ENCODE results near the gene PRKD1.

The PRKD1 gene

DNA sequence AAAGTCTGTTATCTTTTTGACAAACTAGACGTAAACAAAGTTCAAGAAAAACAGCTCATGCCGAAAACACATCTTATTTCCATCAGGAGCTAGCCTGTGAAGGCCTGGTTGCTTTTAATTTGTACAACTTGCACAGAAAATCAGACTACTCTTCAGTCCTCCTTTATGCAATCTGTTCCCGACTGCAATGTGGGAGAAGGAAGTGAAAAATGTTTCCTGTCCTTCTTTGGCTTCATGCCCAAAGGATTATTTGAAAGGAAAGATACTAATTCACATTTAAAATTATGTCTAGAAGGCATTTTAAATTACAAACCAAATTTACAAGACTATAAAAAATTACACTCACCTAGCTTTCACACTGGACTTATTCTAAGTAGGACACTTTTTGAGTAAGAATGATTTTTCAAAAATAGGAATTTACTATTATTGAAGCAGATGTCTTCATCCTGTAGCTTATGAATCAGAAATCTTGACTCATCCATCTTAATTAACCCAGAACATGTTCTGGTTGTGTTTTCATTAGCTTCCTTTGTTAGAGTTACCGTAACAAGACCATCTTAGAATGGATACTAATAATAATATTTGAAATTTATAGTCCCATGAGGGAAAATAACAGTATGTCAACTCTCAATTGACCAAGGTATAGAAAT, 272.6 kb downstream of the PRKD1 start:
- DNase-seq = no peak

DNA sequence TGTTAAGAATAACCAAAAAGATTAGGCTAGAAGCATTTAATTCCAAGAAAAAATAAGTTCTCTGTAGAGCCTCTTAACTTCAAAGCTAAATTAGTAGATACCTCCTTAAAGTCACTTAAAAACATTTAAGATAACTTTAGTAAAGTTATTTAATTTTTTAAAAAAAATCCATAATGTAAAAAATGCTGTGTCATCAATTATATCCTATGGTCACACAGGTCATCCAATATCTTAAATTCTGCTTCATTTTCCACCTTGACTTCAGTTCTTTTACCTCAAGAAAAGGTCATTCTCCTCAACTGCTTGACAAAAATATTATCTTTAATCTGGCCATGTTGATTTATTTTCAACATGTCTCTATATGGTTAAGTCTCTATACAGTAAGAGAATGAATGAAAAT, 274.3 kb downstream of the PRKD1 start:
- DNase-seq = no peak

DNA sequence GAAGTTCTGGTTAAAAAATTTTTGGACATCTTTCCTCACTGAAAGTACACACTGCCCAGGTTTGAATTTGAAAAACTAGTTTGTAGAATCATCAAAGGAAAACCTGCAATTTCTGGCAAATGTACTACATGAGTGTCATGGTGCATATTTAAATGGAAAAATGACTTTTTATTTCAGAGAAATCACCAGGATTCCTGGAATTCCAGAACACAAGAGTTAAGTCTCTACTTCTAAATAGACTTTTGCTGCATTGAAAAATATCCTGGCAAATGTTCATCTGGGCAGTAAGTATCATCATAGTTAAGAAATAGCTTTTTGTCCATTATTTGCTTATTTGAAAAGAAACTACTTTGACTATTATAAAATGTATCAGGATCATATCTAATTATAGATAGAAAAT, 275.1 kb downstream of the PRKD1 start:
- no peak for DNase-seq

DNA sequence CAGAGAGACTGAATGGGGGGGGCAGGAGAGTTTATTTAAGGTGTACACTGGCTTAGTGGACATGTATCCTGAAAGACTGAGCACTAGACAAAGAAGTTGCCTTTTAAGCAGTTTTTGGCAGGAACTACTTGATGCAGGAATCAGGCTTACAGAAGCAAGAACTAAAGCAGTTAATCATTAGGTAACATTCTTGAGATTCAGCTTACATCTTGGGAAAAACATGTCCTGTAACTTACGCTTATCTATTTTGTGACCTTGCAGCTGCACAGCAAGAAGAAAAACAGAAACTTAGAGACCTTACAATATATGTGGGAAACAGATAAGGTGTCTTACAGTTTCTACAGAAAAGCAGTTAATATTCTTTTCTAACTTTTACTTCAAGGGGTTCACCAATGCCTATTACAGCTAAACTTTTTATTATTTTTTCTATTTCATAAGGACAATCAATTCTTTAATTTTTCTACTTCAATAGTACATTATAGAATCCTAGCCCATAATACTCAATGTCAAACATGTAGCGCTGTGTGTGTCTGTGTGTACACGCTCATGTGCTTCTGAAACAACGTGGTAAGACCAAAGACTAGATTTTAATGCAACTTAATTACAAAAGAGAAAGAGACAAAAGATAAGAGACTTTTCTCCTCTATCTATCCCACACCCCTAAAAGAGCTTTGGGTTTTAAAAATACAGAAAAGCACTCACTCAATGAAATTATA, 276.9 kb downstream of the PRKD1 start:
- DNase-seq = no peak

DNA sequence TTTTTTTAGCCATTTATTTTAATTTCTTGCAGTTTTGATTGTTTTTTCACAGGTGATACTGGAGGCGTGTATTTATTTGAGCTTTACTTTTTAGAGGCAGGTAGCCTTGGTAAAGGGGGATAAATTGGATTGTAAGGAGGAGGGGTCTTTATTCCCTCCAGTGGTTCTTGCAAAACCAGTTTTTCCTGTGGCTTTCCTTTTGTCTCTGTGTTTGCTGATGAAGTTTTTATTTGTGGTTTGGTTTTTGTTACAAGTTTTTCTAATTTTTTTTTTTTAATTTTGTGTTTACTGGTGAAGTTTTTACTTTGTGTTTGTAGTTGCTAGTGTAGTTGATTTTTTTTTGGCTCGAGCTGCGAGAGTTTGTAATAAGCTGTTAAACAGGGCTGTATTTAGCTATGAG, 278.5 kb downstream of the PRKD1 start:
- DNase-seq = no peak

DNA sequence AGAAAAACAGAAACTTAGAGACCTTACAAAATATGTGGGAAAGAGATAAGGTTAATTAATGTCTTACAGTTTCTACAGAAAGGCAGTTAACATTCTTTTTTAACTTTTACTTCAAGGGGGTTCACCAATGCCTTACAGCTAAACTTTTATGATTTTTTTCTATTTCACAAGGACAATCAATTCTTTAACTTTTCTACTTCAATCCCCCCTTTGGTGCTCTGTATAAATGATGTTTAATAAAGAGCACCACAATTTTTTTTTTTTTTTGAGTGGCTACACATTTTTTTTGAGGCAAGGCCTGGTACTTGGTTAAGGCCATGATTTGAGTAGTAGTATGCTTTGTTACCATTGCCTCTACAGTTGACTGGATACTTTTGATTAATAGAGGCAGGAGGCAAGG, 279.6 kb downstream of the PRKD1 start:
- DNase-seq = no peak

DNA sequence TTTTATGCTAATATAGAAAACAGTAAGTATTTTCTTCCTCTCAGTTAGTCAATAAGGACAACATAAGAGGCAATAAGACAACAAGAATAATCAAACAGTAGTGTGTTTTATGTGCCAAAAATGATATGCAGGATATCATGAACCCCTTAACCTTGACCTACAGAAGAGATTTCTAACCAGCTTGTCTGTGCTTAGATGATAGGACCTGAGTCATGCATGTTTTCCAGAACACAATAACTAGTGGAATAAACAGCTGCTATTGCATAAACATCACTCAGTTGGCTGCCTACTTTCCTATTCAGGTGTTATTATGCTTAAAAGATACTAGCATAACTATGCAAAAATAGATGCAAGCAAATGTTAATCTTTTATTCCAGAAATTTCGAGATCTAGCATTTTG, 282.5 kb downstream of the PRKD1 start:
- no peak for DNase-seq

DNA sequence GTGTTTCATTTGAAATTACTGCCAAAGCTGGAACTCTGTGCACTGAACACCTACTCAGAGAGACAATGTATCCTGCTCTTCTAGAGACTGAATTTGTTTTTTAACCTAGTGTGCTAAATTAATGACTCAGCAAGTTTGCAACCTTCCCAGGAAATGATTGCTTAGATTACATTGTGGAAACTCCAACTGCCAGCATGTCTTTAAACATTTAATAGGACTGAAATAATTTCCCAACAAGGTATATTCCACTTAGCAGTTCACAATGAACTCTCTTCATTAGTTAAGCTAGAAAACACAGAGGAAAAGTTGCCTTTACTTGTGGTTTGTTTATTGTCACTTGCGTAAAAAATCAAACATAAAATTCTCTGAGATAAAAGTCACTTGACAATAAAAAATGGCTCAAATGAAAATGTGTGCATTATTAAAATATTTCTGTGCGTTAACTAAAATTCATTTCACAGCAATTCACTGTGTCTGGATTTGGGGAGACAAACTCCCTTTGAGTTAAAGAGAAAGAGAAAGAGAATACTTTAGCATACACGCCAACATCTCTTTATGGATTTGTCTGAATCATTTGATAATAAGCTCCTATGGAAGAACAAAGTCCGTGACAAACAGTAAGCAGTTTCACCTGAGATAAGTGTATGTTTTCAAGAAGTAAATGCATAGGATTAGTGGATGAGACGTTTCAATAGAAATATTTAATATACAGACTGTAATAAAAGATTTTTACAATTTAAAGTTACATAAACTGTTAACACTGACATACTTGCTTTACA, 284.0 kb downstream of the PRKD1 start:
- DNase-seq = no peak

DNA sequence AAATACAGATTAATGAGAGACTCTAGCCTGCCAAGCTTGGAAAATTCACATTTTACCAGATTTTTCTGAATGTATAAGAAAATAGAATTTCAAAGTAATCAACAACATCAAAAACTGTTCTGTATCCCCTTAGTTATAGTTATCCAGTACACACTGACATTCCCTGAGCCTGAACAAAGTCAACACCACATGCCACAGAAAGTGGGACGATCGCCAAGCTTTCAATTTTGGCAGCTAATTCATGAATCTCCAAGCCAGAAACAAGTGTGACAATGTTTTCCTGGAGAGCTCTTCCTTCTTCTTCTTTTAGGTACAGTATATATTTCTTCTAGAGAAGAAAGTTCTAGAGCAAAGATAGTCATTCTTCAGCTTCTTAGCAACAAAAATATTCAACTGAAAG, 290.2 kb downstream of the PRKD1 start:
- peak; percentile 18 for DNase-seq

DNA sequence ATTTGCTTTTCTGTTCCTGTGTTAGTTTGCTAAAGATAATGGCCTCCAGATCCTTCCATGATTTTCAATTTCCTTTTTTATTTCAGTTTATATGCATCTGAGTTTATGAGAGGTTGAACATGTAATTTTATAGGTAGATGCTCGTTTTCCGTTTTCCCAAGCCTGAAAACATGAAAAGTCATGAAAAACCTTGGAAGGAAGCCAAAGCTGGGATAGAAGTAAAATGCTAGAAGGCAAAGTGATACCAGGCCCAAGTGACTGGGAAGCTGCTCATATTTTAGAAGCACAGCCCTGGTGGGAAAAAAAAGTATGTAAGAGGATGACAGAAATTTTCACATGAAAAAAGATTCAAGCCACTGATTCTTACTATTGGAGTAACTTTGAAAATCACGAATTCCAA, 290.8 kb downstream of the PRKD1 start:
- no peak for DNase-seq

DNA sequence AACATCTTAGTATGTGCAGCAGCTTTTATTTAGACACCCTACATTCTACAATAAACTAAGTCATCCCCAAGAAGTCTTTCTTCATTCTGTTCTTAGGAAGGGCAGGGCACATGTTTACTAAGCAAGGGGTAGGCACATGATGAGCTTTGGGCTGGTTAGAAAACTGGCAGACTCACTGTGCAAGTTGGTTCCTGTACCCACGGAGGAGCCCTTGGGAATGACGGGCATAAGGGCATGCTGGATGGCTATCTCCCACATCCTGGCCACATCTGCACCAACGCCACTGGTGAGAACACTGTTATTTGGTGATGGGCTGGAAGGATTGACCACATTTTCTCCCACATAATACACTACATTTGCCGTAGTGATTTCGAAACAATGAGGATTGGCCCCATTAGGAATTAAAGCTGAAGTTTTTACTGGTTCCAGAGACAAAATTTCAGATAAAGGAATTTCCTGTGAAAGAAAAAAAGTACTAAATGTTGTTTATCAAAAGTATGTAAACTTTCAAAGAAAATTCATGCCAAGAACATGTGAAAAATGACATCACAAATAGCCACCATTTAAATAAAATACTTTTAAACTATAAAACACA, 297.0 kb downstream of the PRKD1 start:
- DNase-seq = no peak

DNA sequence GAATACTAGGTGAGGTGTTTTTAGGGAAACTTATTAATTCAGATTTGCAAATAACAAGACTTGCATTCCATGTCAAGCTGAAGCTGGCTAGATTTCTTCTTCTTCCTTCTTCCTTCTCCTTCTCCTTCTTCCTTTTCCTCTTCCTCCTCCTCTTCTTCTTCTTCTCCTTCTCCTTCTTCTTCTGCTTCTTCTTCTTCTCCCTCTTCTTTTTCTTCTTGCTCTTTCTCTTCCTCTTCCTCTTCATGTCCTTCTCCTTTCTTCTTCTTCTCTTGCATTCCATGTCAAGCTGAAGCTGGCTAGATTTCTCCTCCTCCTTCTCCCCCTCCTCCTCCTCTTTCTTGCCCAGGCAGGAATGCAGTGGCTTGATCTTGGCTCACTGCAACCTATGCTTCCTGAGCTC, 297.8 kb downstream of the PRKD1 start:
- no peak for DNase-seq

DNA sequence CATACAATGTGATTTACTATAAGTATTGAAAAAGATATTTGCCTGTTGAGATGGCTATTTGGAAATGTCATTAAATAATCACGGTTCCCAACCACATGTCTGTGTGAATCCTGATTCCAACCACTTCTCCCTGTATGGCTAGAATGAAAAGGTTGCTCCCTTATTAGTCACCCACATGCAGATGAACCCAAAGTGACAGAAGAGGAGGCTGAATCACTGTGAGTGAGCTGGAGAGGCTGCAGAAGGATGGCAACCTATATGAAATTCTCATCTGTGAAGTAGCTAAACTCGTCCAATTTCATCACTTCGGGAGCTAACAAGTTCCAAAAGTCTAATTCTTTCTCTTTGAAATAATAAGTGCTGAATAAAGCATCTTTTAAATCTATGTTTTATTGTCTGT, 300.5 kb downstream of the PRKD1 start:
- DNase-seq = no peak

DNA sequence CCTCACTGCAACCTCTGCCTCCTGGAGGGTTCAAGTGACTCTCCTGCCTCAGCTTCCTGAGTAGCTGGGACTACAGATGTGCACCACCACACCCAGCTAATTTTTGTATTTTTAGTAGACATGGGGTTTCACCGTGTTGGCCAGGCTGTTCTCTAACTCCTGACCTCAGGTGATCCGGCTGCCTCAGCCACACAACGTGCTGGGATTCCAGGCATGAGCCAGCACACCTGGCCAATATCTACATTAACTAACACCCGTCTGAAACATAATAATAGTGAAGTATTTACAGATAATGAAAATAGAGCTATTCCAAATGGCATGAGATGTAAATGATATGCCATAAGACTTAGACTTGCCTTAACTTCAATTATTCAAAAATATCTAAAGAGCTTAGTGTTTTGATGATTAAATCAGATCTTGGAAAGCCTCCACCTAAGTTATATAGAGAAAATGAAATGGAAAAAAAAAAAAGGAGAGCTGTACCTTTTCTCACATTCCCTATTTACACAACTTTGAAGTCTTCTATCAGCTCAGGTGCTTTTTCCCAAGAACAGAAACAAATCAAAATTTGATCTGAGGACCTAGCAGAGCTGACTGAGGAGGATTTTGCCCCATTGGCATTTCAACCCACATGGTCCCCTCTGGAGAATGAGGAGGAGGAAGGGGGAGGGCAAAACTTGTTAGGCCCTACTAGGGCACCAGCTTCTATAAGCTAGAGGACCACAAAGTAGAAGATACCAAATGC, 309.2 kb downstream of the PRKD1 start:
- no peak for DNase-seq

DNA sequence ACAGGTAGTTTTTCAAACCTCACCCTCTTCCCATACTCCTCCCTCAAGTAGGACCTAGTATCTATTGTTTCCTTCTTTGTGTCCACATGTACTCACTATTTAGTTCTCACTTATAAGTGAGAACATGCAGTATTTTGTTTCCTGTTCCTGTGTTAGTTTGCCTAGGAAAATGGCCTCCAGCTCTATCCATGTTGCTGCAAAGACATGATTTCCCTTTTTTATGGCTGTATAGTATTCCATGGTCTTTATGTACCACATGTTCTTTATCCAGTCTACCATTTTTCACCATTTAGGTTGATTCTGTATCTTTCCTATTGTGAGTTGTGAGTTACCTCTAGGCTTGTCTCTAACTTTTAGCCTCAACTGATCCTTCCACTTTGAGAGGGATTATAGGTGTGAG, 310.7 kb downstream of the PRKD1 start:
- no peak for DNase-seq

DNA sequence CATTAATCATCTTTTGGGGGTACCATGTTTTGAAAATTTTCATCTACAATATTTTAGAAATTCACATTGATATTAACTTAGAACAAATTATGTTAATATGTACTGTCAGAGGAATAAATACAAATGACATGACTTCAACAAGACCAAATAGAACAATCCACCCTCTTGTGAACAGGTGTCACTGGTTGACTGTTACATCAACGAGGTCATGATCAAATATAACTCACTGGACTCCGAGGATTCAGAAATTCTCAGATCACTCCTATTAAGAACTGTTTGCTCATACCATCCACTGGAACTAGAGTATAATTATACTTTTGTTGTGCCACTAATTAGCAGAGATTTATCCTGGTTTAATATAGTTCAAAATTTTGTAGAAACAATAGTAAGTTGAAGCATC, 318.8 kb downstream of the PRKD1 start:
- no peak for DNase-seq

DNA sequence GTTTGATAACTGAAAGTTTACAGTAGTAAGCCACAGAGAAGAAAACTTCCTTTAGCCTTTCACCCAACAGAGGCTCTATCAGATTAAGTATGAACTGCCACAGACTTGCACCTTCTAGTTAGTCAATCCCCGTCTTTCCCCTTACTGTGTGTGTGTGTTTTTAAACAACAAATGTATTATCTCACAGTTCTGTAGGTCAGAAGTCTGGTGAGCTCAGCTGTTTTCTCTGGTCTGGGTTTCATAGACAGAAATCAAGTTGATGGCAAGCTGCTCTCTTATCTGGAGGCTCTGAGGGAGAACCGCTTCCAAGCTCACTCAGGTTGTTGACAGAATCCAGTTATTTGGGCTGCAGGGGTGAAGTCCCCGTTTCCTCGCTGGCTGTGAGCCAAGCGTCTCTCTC, 320.5 kb downstream of the PRKD1 start:
- no peak for DNase-seq

DNA sequence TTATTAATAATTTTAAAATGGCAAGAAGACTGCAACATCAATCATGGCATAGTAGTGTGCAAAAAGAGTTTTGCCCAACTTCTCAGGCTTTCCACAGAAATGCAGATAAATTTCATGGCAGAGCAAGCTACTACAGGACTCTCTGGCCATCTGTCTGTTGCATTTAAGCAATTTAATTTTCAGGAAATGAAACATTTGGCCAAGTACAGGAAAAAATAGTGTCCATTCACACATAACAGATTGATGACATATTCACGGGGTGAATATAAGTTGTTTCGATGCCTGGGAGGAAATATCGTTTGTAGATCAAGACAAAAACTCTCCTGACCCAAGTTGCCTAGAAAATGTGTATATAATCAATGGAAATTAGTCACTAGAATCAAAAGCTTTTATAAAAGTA, 324.0 kb downstream of the PRKD1 start:
- DNase-seq = no peak

DNA sequence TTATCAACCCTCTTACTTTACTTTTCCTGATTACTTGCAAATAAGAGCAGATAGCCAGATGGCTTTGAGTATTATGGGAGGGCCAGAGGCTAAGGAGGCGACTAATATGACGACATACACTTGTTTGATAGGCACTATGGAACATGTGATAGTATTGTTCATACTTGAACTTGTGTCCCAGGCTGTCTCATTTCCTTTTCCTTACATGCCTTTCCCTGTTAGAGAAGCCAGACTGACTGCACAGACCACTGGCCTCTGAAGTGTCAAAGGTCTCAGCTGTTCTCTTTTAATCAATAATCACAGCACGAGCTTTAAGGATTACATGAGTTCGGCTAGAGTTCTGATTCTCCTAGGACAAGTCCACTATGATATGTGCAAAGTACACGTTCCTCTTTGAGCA, 326.0 kb downstream of the PRKD1 start:
- no peak for DNase-seq

DNA sequence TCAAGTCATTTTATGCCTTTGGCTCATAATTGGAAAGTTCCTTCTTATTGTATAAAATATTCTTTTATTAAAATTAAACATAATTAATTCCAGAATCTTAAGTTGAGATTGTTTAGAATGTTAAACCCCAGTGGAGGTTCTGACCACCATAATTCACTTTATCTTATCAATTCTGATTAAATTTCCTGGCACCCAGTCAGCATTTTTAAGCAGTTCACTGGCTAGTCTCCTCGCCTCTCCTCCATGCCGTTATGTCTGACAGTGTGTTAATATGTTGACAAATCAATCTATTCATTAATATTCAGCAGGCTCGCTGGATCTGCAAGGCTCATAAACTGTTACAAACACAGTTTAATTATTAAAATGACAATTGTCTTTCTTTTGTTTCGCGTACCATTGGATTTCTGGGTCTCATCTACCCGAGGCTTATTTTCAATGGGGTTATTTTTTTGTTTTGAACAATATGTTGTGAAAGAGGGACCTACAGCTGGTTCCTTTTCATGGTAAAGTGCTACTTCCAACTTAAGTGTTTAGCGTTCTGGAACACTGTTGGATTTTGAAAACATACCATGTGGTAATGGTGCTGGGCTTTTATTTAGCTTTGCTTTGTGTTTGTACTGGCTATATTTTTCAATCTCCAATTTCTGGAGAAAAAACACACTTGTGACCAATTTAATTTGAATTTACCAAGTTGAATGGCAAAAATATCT, 339.7 kb downstream of the PRKD1 start:
- no peak for DNase-seq

DNA sequence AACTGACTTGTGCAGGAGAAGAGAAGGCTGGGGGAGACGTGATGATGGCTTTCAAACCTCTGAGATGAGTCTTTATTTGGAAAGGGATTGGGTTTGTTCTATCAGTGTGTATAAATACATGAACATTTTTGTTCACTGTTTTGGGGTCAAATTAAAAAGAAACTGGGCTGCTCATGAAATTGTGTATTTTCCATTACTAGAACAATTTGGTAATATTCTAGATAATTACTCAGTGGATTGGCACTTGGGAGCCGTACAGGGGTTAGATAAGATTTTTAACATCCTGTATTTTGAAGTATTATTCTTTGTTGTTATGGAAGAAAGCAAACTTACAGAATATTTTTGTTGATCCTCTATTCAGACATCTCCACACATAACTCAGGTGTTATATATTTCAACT, 340.6 kb downstream of the PRKD1 start:
- no peak for DNase-seq

DNA sequence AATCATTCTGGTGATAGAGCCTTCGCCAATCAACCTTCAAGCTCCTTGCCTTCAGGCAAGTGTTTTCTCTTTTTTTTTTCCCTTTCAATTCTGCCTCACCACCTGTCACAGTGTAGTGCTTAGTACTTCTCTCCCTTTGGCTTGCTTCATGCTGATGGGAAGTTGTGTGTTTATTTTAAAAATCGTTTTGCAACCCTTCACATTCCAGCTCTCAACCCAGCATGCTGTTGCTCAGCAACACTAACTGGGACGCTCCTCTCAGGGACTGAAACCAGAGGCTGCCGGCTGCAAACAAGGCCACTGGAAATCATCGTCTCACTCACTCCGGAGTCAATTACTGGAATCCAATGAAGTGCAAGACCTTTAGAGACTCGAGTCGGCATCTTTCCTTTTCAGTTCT, 342.7 kb downstream of the PRKD1 start:
- no peak for DNase-seq

DNA sequence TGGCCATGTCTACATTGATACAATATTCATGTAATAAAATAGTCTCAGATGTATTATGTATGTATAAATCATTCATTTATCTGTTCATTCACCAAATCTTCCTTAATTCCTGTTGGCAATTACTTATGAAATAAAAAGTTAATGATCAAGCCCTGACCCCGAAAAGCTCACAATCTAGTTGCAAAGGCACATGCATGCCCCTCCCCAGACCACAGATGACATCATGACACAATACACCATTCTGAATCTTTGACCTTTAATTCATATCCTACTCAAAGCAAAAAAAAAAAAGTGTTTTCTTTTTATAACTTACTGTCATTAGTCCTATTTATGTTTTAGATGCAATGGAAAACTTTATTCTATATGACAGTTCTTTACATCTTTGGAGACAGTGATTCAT, 346.9 kb downstream of the PRKD1 start:
- DNase-seq = no peak
